ENCODE measurements around the gene TBXT.
"Not testable (repeated sequence)": the region's sequence is repeated elsewhere in the genome, so short reads cannot be mapped to it uniquely, and the experiment has no call there.

Gene TBXT

GRCh38 chr6:166167801-166168615, at the start of gene TBXT:
TSS of gene TBXT (minus strand) at chr6:166167851. CDS start at chr6:166167591, 260 bp downstream.
- no peak for DNase-seq (ENCODE audit: low read depth)

GRCh38 chr6:166207284-166207561, 39.6 kb upstream of the TBXT start:
- DNase-seq (ENCODE audit: low read depth) = no peak

GRCh38 chr6:166206510-166207283, 39.0 kb upstream of the TBXT start:
- no peak for DNase-seq (ENCODE audit: low read depth)

- no peak for DNase-seq (ENCODE audit: low read depth)
These were observed 38.4 kb upstream of the TBXT start for GRCh38 chr6:166206066-166206465.

GRCh38 chr6:166204852-166205650, 37.4 kb upstream of the TBXT start:
- no peak for DNase-seq (ENCODE audit: low read depth)

- DNase-seq (ENCODE audit: low read depth) = no peak
These were observed 36.1 kb upstream of the TBXT start for GRCh38 chr6:166203641-166204222.

- DNase-seq (ENCODE audit: low read depth) = no peak
These were observed 35.5 kb upstream of the TBXT start for GRCh38 chr6:166203003-166203640.

GRCh38 chr6:166202321-166202733, 34.7 kb upstream of the TBXT start:
- DNase-seq (ENCODE audit: low read depth) = no peak

GRCh38 chr6:166201878-166202277, 34.2 kb upstream of the TBXT start:
- no peak for DNase-seq (ENCODE audit: low read depth)

GRCh38 chr6:166197361-166197760, 29.7 kb upstream of the TBXT start:
- DNase-seq (ENCODE audit: low read depth) = no peak

GRCh38 chr6:166195860-166196238, 28.2 kb upstream of the TBXT start:
- DNase-seq (ENCODE audit: low read depth) = no peak

GRCh38 chr6:166194914-166195859, 27.5 kb upstream of the TBXT start:
- no peak for DNase-seq (ENCODE audit: low read depth)

- no peak for DNase-seq (ENCODE audit: low read depth)
These were observed 24.9 kb upstream of the TBXT start for GRCh38 chr6:166192557-166192956.

GRCh38 chr6:166192136-166192535, 24.5 kb upstream of the TBXT start:
- no peak for DNase-seq (ENCODE audit: low read depth)

- no peak for DNase-seq (ENCODE audit: low read depth)
These were observed 12.1 kb upstream of the TBXT start for GRCh38 chr6:166179704-166180103.

GRCh38 chr6:166176106-166176505, 8.5 kb upstream of the TBXT start:
- no peak for DNase-seq (ENCODE audit: low read depth)

- DNase-seq (ENCODE audit: low read depth) = not testable (repeated sequence)
These were observed 7.4 kb upstream of the TBXT start for GRCh38 chr6:166175093-166175492.

- no peak for DNase-seq (ENCODE audit: low read depth)
These were observed 6.4 kb upstream of the TBXT start for GRCh38 chr6:166174031-166174430.

- DNase-seq (ENCODE audit: low read depth) = no peak
These were observed 5.8 kb upstream of the TBXT start for GRCh38 chr6:166173281-166173951.

- no peak for DNase-seq (ENCODE audit: low read depth)
These were observed 4.9 kb upstream of the TBXT start for GRCh38 chr6:166172546-166172945.

All from activated T-cell treated with anti-CD3 and anti-CD28 coated beads for 48 hours (primary cell).